ENCODE data around the gene RFXAP.

DNA sequence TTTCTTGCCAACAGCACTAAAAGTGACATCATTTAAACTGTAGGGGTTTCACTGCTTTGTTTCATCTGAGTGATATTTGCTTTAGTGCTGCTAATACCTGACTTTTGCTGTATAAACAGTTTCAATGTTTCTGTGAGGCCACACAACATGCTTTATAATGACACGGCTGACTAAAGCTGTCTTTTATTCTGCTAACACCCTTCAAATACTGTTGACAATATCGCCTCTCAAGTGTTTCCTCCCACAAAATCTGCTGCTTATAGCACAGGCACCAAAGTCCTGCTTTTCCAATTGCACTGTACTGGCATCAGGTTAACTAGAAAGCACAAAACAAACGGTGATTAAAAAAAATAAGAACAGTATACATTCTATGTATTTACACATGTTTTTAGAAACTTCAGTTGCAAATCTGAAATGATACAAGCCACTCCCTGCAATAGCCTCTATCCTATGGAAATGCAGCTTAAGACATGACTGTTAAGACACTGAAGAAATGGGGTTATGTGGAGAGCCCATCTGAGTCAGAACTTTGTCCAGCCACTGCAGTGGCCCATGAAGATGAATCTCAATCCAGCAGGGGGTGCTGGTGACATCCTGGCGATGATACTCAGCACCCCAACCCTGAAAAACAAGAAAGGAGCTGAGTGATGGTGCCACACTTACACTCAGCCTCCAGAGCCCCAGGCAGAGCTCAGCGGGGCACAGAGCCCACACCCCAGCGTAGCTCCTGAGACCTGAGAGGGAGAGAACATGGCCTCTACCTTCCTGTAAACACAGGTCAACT, 29.4 kb downstream of the RFXAP start:
- TF ChIP-seq, protein P1, sequence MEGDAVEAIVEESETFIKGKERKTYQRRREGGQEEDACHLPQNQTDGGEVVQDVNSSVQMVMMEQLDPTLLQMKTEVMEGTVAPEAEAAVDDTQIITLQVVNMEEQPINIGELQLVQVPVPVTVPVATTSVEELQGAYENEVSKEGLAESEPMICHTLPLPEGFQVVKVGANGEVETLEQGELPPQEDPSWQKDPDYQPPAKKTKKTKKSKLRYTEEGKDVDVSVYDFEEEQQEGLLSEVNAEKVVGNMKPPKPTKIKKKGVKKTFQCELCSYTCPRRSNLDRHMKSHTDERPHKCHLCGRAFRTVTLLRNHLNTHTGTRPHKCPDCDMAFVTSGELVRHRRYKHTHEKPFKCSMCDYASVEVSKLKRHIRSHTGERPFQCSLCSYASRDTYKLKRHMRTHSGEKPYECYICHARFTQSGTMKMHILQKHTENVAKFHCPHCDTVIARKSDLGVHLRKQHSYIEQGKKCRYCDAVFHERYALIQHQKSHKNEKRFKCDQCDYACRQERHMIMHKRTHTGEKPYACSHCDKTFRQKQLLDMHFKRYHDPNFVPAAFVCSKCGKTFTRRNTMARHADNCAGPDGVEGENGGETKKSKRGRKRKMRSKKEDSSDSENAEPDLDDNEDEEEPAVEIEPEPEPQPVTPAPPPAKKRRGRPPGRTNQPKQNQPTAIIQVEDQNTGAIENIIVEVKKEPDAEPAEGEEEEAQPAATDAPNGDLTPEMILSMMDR (conservative IDR thresholded peaks at IDR 0.05; ENCODE audit: low read length): peak; percentile 72
- TF ChIP-seq EZH2phosphoT487 (IDR thresholded peaks at IDR 0.05; ENCODE audit: borderline replicate concordance, low read depth, low read length): no peak
